Upper lobe of left lung (tissue), 6 donors: ENCODE data around the gene CTSH. TPM values are rescaled to one million over a fixed set of nuclear protein-coding genes. Genes with fewer than 3 reads are reported as not detected.

ENCODE experiments used
- ATAC-seq, 2 donors: fragments of 200-7000 bp; cut with Tn5 transposase; one replicate each; pipeline ENCODE4 v1.9.1; 2022; ENCODE audit warnings: mild to moderate bottlenecking in 2 of 2, moderate library complexity in 2 of 2; ENCODE audit not compliant: low FRiP score in 2 of 2
- DNase-seq, 2 donors: peaks; one replicate each; pipeline ENCODE4 v3.0.0-alpha.2; 2019 to 2020
- H3K27ac ChIP-seq, 4 donors: fragments of 200-600 bp; sonication (generic); one replicate each; pipeline ENCODE4 v1.5.1; 2016 to 2019
- H3K27me3 ChIP-seq, 4 donors: fragments of 200-600 bp; sonication (generic); one replicate each; pipeline ENCODE4 v1.5.1; 2017 to 2019
- H3K36me3 ChIP-seq, 4 donors: fragments of 200-600 bp; sonication (generic); one replicate each; pipeline ENCODE4 v1.5.1; 2016 to 2019
- H3K4me1 ChIP-seq, 4 donors: fragments of 200-600 bp; sonication (generic); one replicate each; pipeline ENCODE4 v1.5.1; 2018 to 2019
- H3K4me3 ChIP-seq, 4 donors: fragments of 200-600 bp; sonication (generic); one replicate each; pipeline ENCODE4 v1.5.1; 2017 to 2019; ENCODE audit warnings: mild to moderate bottlenecking in 2 of 4, moderate library complexity in 1 of 4
- H3K9me3 ChIP-seq, 4 donors: fragments of 200-600 bp; sonication (generic); one replicate each; pipeline ENCODE4 v1.5.1; 2018 to 2019
- CTCF ChIP-seq, 6 experiments: fragments of 450-650 bp in 4 of 6; fragments of 200-600 bp in 2 of 6; sonication (generic) in 2 of 6; IDR thresholded peaks; one replicate each; pipeline ENCODE4 v1.5.1; 2016 to 2019; ENCODE audit warnings: antibody characterized with exemption in 6 of 6
- EP300 ChIP-seq, 4 donors: sonication (generic); formaldehyde crosslinking; IDR thresholded peaks; one replicate each; pipeline ENCODE4 v1.5.1; 2017; ENCODE audit warnings: antibody characterized with exemption in 4 of 4, control low read depth in 2 of 4
- POLR2A ChIP-seq, 4 donors: fragments of 450-650 bp; IDR thresholded peaks; one replicate each; pipeline ENCODE4 v1.5.1; 2016 to 2017; ENCODE audit warnings: antibody characterized with exemption in 4 of 4, mild to moderate bottlenecking in 2 of 4
- POLR2AphosphoS5 ChIP-seq, 2 donors: sonication (generic); formaldehyde crosslinking; IDR thresholded peaks; one replicate each; pipeline ENCODE4 v1.5.1; 2017; ENCODE audit warnings: antibody characterized with exemption in 2 of 2
- WGBS, 2 donors: methylation state at CpG; one replicate each; pipeline ENCODE4 v1.1.5; 2017 to 2018; 5-methylcytosine and 5-hydroxymethylcytosine counted together
- total RNA-seq, 6 donors: library from RNA; depleted of rRNA in 4 of 6; stranded (reverse); fragments of >200 nt in 4 of 6; gene quantifications; one replicate each; pipeline versions ENCODE4 v1.1.0 to v1.2.1, GENCODE V29; 2016 to 2021
- donor health status: DM: no; HTN: no; CAD: no; lungs with moderate emphysema.
- donor health status: DM: no; HTN: yes; CAD: no; lungs with severe emphysema.

The CTSH gene
- total RNA-seq, 6 donors from 2014 or later: 699 to 3,907 (median 1,498) TPM

- Histone ChIP-seq H3K4me3 (no peak overlapping the region), H3K9me3 (no peaks in the 10 kb centered on the region), H3K27me3 (no peaks in the 10 kb centered on the region), H3K4me1 (peaks cover 0 to 15% (median 0%) of the 10 kb centered on the region in 4 donors), H3K27ac (peak overlapping the region in 1 of 4 donors; percentile 24), H3K36me3 (peaks cover 48 to 89% (median 86%) of the 10 kb centered on the region in 4 donors)
- WGBS, 2 donors: 87 to 90% methylated on average over 6 to 9 of the region's 10 CpGs
- DNase-seq: no peak
- ATAC-seq: no peak
- peak in 1 of 4 donors; percentile 7 for TF ChIP-seq POLR2A (IDR thresholded peaks at IDR 0.05)
- no peak for TF ChIP-seq POLR2AphosphoS5 (IDR thresholded peaks at IDR 0.05)
Measured at GRCh38 chr15:78925076-78925624, 19.7 kb downstream of the CTSH start.

- ATAC-seq: no peak
- 90 to 94% methylated on average over 18 of the region's 18 CpGs for WGBS, 2 donors
- DNase-seq: no peak
- Histone ChIP-seq H3K36me3 (peaks cover 48 to 92% (median 86%) of the 10 kb centered on the region in 4 donors), H3K4me1 (peaks cover 0 to 15% (median 0%) of the 10 kb centered on the region in 4 donors), H3K9me3 (no peaks in the 10 kb centered on the region), H3K27me3 (no peaks in the 10 kb centered on the region), H3K27ac (peak overlapping the region in 1 of 4 donors; percentile 15), H3K4me3 (no peak overlapping the region)
- TF ChIP-seq EP300 (IDR thresholded peaks at IDR 0.05): no peak
- no peak for TF ChIP-seq POLR2A (IDR thresholded peaks at IDR 0.05)
- TF ChIP-seq CTCF (IDR thresholded peaks at IDR 0.05): no peak
- TF ChIP-seq POLR2AphosphoS5 (IDR thresholded peaks at IDR 0.05): no peak
Measured at GRCh38 chr15:78923480-78924360, 21.1 kb downstream of the CTSH start.

GRCh38 chr15:78923015-78923414 lies 21.8 kb downstream of the CTSH start:
- ATAC-seq (no peak), DNase-seq (no peak)
- Histone ChIP-seq H3K9me3 (no peaks in the 10 kb centered on the region), H3K4me3 (no peak overlapping the region), H3K27ac (peak overlapping the region in 1 of 4 donors; percentile 23), H3K36me3 (peaks cover 47 to 95% (median 86%) of the 10 kb centered on the region in 4 donors), H3K4me1 (peaks cover 0 to 15% (median under 1%) of the 10 kb centered on the region in 4 donors), H3K27me3 (no peaks in the 10 kb centered on the region)
- no peak for TF ChIP-seq CTCF (IDR thresholded peaks at IDR 0.05)
- no peak for TF ChIP-seq EP300 (IDR thresholded peaks at IDR 0.05)
- TF ChIP-seq POLR2AphosphoS5 (IDR thresholded peaks at IDR 0.05): no peak
- TF ChIP-seq POLR2A (IDR thresholded peaks at IDR 0.05): no peak
- WGBS, 2 donors: 71 to 74% methylated on average over 7 of the region's 7 CpGs

- Histone ChIP-seq H3K27ac (peak overlapping the region in 1 of 4 donors; percentile 23), H3K9me3 (no peaks in the 10 kb centered on the region), H3K36me3 (peaks cover 42 to 95% (median 81%) of the 10 kb centered on the region in 4 donors), H3K4me3 (no peak overlapping the region), H3K27me3 (no peaks in the 10 kb centered on the region), H3K4me1 (peaks cover 3 to 16% (median 4%) of the 10 kb centered on the region in 4 donors)
- no peak for DNase-seq
- TF ChIP-seq CTCF (IDR thresholded peaks at IDR 0.05) (no peak), POLR2A (IDR thresholded peaks at IDR 0.05) (no peak), POLR2AphosphoS5 (IDR thresholded peaks at IDR 0.05) (no peak), EP300 (IDR thresholded peaks at IDR 0.05) (no peak)
- ATAC-seq: no peak
- WGBS, 2 donors: 82 to 91% methylated on average over 6 to 7 of the region's 7 CpGs
Measured at GRCh38 chr15:78922527-78922926, 22.3 kb downstream of the CTSH start.

GRCh38 chr15:78921940-78922339 lies 22.9 kb downstream of the CTSH start:
- Histone ChIP-seq H3K36me3 (peaks cover 41 to 89% (median 75%) of the 10 kb centered on the region in 4 donors), H3K27me3 (no peaks in the 10 kb centered on the region), H3K4me3 (no peak overlapping the region), H3K27ac (no peak overlapping the region), H3K9me3 (no peaks in the 10 kb centered on the region), H3K4me1 (peaks cover 4 to 17% (median 8%) of the 10 kb centered on the region in 4 donors)
- WGBS, 2 donors: 87 to 88% methylated on average over 14 of the region's 14 CpGs
- ATAC-seq: no peak
- DNase-seq: peak in 1 of 2 donors; percentile 60
- TF ChIP-seq POLR2A (IDR thresholded peaks at IDR 0.05) (no peak), POLR2AphosphoS5 (IDR thresholded peaks at IDR 0.05) (no peak), CTCF (IDR thresholded peaks at IDR 0.05) (no peak), EP300 (IDR thresholded peaks at IDR 0.05) (no peak)
